K562 (cell line): Measurements from ENCODE around the gene BOLA1. TPM values are rescaled to one million over a fixed set of nuclear protein-coding genes. Genes with fewer than 3 reads are reported as not detected.

Source experiments
- BRF1 ChIP-seq: IDR thresholded peaks from 3 replicates; pipeline ENCODE4 v1.6.1; 2011; ENCODE audit warnings: borderline replicate concordance, mild to moderate bottlenecking; ENCODE audit not compliant: insufficient read length; ENCODE audit errors: extremely low read depth
- JUN ChIP-seq, 2 experiments: sonication (generic) in 1 of 2; formaldehyde crosslinking in 1 of 2; IDR thresholded peaks; 2 replicates each; pipeline versions ENCODE4 v1.6.1 to v1.8.0; 2012 to 2022; ENCODE audit warnings: borderline replicate concordance in 2 of 2, mild to moderate bottlenecking in 2 of 2, improper control_type of control experiment in 1 of 2, low read depth in 1 of 2, low read length in 1 of 2, missing genetic modification reagents in 1 of 2
- NCOA2 ChIP-seq, 2 experiments: fragments of 450-650 bp; IDR thresholded peaks; 2 replicates each; pipeline ENCODE4 v1.6.1; 2018; ENCODE audit warnings: mild to moderate bottlenecking in 2 of 2, moderate library complexity in 1 of 2; ENCODE audit not compliant: partially characterized antibody in 2 of 2
- PHB2 ChIP-seq: fragments of 450-650 bp; IDR thresholded peaks from 2 replicates; pipeline ENCODE4 v1.6.1; 2017; ENCODE audit warnings: low read depth
- PHTF2 ChIP-seq: fragments of 250-450 bp; sonication (Bioruptor Pico); IDR thresholded peaks from 2 replicates; pipeline ENCODE4 v1.5.0; 2021; ENCODE audit warnings: mild to moderate bottlenecking
- SRSF3 ChIP-seq: fragments of 200-400 bp; formaldehyde crosslinking; IDR thresholded peaks from 2 replicates; pipeline ENCODE4 v1.6.1; 2016; ENCODE audit warnings: mild to moderate bottlenecking, low read length, moderate library complexity; ENCODE audit not compliant: insufficient read depth
- polyA plus RNA-seq, 8 experiments: library from polyadenylated mRNA; depleted of rRNA in 4 of 8; stranded (reverse) in 5 of 8; unstranded in 3 of 8; fragments of >200 nt; fragmentation: Nextera tagmentation in 2 of 8; fragmentation: Illumina TruSeq in 1 of 8; extraction: Ambion mirVana in 2 of 8; extraction: Trizol in 1 of 8; gene quantifications; 2 replicates each; pipeline versions ENCODE4 v1.2.1 to v1.2.3, GENCODE V29; 2011 to 2014; ENCODE audit warnings: inconsistent platforms in 1 of 8, missing spikeins in 1 of 8
- total RNA-seq, 7 experiments: library from RNA; depleted of rRNA in 6 of 7; stranded (reverse); fragments of >200 nt in 6 of 7; fragmentation: Illumina TruSeq in 2 of 7; extraction: Trizol in 2 of 7; gene quantifications; 2 replicates each; pipeline versions ENCODE4 v1.2.1 to v1.2.3, GENCODE V29; 2011 to 2021; ENCODE audit warnings: low replicate concordance in 1 of 7
- TF ChIP-seq, protein P1 (sequence below): fragments of 450-650 bp; IDR thresholded peaks from 2 replicates; pipeline ENCODE4 v1.6.1; 2016; ENCODE audit warnings: low read depth

The BOLA1 gene
- total and polyA plus RNA-seq, 9 of the 15 experiments (the other 6 are each of a cell fraction or from before 2014, with no cell fraction given) = 0.18 to 1.2 (median 0.40) TPM; not detected in 2

DNA sequence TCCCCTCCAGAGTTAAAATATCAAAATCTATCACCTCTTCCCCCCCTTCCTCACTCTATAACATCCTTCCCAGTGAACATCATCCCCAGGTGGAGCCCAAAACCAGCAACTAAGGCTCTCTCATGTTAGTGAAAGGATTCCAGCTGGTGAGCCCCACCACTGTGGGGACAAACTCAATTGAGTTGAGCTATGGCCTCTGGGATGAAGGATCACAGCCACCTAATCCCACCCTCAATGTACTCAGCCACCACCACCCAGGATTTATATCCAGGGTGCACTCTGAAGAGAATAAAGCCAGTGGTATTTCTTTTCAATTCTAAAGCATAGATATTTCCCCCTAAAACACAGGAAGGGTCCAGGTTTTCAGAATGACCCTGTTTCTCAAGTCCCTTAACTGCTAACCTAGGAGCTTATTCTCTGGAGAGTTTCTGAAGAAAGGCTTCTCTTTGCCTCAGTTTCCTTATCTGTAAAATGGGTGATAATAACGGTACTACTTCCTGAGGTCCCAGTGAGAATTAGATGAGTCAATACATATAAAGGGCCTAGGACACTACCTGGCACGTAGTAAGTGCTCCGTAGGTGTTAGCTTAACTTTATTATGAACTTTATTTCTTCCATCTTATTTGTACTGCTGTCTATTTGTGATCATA lies 15.6 kb upstream of the BOLA1 start (continued):
- TF ChIP-seq, protein P1, sequence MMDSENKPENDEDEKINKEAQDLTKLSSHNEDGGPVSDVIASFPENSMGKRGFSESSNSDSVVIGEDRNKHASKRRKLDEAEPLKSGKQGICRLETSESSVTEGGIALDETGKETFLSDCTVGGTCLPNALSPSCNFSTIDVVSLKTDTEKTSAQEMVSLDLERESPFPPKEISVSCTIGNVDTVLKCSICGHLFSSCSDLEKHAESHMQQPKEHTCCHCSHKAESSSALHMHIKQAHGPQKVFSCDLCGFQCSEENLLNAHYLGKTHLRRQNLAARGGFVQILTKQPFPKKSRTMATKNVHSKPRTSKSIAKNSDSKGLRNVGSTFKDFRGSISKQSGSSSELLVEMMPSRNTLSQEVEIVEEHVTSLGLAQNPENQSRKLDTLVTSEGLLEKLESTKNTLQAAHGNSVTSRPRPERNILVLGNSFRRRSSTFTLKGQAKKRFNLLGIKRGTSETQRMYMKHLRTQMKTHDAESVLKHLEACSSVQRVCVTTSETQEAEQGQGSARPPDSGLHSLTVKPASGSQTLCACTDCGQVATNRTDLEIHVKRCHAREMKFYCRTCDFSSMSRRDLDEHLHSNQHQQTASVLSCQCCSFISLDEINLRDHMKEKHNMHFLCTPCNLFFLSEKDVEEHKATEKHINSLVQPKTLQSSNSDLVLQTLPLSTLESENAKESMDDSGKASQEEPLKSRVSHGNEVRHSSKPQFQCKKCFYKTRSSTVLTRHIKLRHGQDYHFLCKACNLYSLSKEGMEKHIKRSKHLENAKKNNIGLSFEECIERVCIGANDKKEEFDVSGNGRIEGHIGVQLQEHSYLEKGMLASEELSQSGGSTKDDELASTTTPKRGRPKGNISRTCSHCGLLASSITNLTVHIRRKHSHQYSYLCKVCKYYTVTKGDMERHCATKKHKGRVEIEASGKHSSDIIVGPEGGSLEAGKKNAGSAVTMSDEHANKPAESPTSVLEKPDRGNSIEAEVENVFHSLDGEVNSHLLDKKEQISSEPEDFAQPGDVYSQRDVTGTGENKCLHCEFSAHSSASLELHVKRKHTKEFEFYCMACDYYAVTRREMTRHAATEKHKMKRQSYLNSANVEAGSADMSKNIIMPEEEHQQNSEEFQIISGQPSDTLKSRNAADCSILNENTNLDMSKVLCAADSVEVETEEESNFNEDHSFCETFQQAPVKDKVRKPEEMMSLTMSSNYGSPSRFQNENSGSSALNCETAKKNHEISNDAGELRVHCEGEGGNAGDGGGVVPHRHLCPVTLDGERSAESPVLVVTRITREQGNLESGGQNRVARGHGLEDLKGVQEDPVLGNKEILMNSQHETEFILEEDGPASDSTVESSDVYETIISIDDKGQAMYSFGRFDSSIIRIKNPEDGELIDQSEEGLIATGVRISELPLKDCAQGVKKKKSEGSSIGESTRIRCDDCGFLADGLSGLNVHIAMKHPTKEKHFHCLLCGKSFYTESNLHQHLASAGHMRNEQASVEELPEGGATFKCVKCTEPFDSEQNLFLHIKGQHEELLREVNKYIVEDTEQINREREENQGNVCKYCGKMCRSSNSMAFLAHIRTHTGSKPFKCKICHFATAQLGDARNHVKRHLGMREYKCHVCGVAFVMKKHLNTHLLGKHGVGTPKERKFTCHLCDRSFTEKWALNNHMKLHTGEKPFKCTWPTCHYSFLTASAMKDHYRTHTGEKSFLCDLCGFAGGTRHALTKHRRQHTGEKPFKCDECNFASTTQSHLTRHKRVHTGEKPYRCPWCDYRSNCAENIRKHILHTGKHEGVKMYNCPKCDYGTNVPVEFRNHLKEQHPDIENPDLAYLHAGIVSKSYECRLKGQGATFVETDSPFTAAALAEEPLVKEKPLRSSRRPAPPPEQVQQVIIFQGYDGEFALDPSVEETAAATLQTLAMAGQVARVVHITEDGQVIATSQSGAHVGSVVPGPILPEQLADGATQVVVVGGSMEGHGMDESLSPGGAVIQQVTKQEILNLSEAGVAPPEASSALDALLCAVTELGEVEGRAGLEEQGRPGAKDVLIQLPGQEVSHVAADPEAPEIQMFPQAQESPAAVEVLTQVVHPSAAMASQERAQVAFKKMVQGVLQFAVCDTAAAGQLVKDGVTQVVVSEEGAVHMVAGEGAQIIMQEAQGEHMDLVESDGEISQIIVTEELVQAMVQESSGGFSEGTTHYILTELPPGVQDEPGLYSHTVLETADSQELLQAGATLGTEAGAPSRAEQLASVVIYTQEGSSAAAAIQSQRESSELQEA = no peak
- no peak for TF ChIP-seq SRSF3
- no peak for TF ChIP-seq NCOA2 (IDR thresholded peaks at IDR 0.05; ENCODE audit: partially characterized antibody in 2 of 2)
- TF ChIP-seq PHTF2 (CRISPR knock-in tag) = no peak
- TF ChIP-seq PHB2 = no peak
- TF ChIP-seq JUN (IDR thresholded peaks at IDR 0.05; ENCODE audit: borderline replicate concordance, low read depth, low read length) = no peak
- no peak for TF ChIP-seq JUN (CRISPR knock-in tag; IDR thresholded peaks at IDR 0.05; ENCODE audit: borderline replicate concordance)
- TF ChIP-seq BRF1 = no peak
- TF ChIP-seq, all 486 proteins: peak for 13
